A673 (cell line): Measurements from ENCODE around the gene ELL2. TPM values are rescaled to one million over a fixed set of nuclear protein-coding genes. Genes with fewer than 3 reads are reported as not detected.

ENCODE experiments used
- BruUV-seq: library from RNA; stranded (reverse); fragments of 400-500 nt; replicated peaks from 2 replicates; lab custom pipeline; 2021; lab: Mats Ljungman, UMichigan
- CTCF ChIA-PET: fragments of 300-600 bp; sonication (Branson Sonifier 250); formaldehyde crosslinking; loops from one replicate; lab custom pipeline; 2022; ENCODE audit warnings: antibody characterized with exemption; lab: Charles Lee
- POLR2A ChIA-PET: fragments of 300-600 bp; sonication (Branson Sonifier 250); formaldehyde crosslinking; loops from one replicate; lab custom pipeline; 2022; ENCODE audit warnings: antibody characterized with exemption; ENCODE audit not compliant: low non-redundant PET; lab: Charles Lee
- DNase-seq: peaks from one replicate; pipeline ENCODE4 v3.0.0-alpha.2; 2015; ENCODE audit warnings: low spot score
- H3K27ac ChIP-seq: fragments of 200-600 bp; sonication (generic); 2 replicates; pipeline ENCODE4 v1.5.1; 2016; ENCODE audit warnings: mixed run types, low read depth, mild to moderate bottlenecking, mixed read lengths, antibody characterized with exemption, low read length; ENCODE audit not compliant: poor library complexity, severe bottlenecking
- H3K27me3 ChIP-seq: fragments of 200-600 bp; sonication (generic); replicated peaks from 2 replicates; pipeline ENCODE4 v1.6.1; 2017; ENCODE audit warnings: mixed run types, low read depth, mild to moderate bottlenecking, mixed read lengths, antibody characterized with exemption, low read length; ENCODE audit not compliant: insufficient read depth, poor library complexity
- H3K36me3 ChIP-seq: fragments of 200-600 bp; sonication (generic); 2 replicates; pipeline ENCODE4 v1.6.1; 2016; ENCODE audit warnings: mixed run types, mild to moderate bottlenecking, mixed read lengths, antibody characterized with exemption, low read length; ENCODE audit not compliant: insufficient read depth, poor library complexity, severe bottlenecking
- H3K4me1 ChIP-seq: fragments of 200-600 bp; sonication (generic); 2 replicates; pipeline ENCODE4 v1.6.1; 2017; ENCODE audit warnings: mixed run types, mild to moderate bottlenecking, mixed read lengths, antibody characterized with exemption, low read length; ENCODE audit not compliant: insufficient read depth, poor library complexity, severe bottlenecking
- H3K4me3 ChIP-seq: fragments of 200-600 bp; sonication (generic); 2 replicates; pipeline ENCODE4 v1.5.1; 2016; ENCODE audit warnings: low read depth, mixed run types, mild to moderate bottlenecking, mixed read lengths, low read length; ENCODE audit not compliant: poor library complexity, severe bottlenecking
- H3K9me3 ChIP-seq: fragments of 200-600 bp; sonication (generic); 2 replicates; pipeline ENCODE4 v1.6.1; 2016; ENCODE audit warnings: mixed run types, low read depth, mild to moderate bottlenecking, mixed read lengths, antibody characterized with exemption, low read length; ENCODE audit not compliant: poor library complexity, severe bottlenecking
- CTCF ChIP-seq: fragments of 300-800, 200-600 bp; sonication (generic); conservative IDR thresholded peaks from 2 replicates; pipeline ENCODE4 v1.5.1; 2017; ENCODE audit warnings: low read depth, mild to moderate bottlenecking, antibody characterized with exemption, low read length, moderate library complexity, mixed read lengths
- EZH2 ChIP-seq: fragments of 200-600 bp; sonication (generic); IDR thresholded peaks from 2 replicates; pipeline ENCODE4 v1.6.1; 2017; ENCODE audit warnings: borderline replicate concordance, low read depth, mild to moderate bottlenecking, mixed read lengths, antibody characterized with exemption, low read length; ENCODE audit not compliant: poor library complexity, severe bottlenecking
- intact Hi-C: fragments of 100-400 bp; cut with micrococcal nuclease; formaldehyde crosslinking; loops from one replicate; pipeline ENCODE4 v1.10.0; 2022; ENCODE audit not compliant: unreplicated experiment
- total RNA-seq: library from RNA; stranded (reverse); gene quantifications from 2 replicates; pipeline ENCODE4 v1.2.3, GENCODE V29; 2021

Gene ELL2
- total RNA-seq, 1 experiment from 2014 or later: 12.0 TPM

GRCh38 chr5:95912029-95912428, 49.6 kb downstream of the ELL2 start:
- H3K4me1 ChIP-seq: no peaks in the 10 kb centered on the region
- no peaks in the 10 kb centered on the region for H3K9me3 ChIP-seq
- no peak overlapping the region for H3K27ac ChIP-seq
- ChIA-PET CTCF (no interaction called here), POLR2A (interaction anchor here (0.6 kb wide), 1 partner anchor 35 kb away, joined by 5 read pairs; no protein-coding TSS in a partner anchor)
- no TSS peak for BruUV-seq
- no peaks in the 10 kb centered on the region for H3K27me3 ChIP-seq
- no peak for DNase-seq
- intact Hi-C loops: no loop called here
- H3K4me3 ChIP-seq: no peak overlapping the region
- H3K36me3 ChIP-seq: no peaks in the 10 kb centered on the region
- TF ChIP-seq CTCF (no peak), EZH2 (no peak)

- ChIA-PET POLR2A (no interaction called here), CTCF (no interaction called here)
- Histone ChIP-seq H3K4me3 (no peak overlapping the region), H3K27ac (no peak overlapping the region), H3K36me3 (no peaks in the 10 kb centered on the region), H3K9me3 (no peaks in the 10 kb centered on the region), H3K27me3 (no peaks in the 10 kb centered on the region), H3K4me1 (no peaks in the 10 kb centered on the region)
- DNase-seq: no peak
- intact Hi-C loops: no loop called here
- no peak for TF ChIP-seq EZH2
- no peak for TF ChIP-seq CTCF
- BruUV-seq: no TSS peak
Observed at GRCh38 chr5:95910521-95910920, 51.1 kb downstream of the ELL2 start.

GRCh38 chr5:95909738-95910137, 51.9 kb downstream of the ELL2 start:
- no peak for DNase-seq
- Histone ChIP-seq H3K9me3 (no peaks in the 10 kb centered on the region), H3K27ac (no peak overlapping the region), H3K4me1 (no peaks in the 10 kb centered on the region), H3K4me3 (no peak overlapping the region), H3K27me3 (no peaks in the 10 kb centered on the region), H3K36me3 (no peaks in the 10 kb centered on the region)
- CTCF ChIA-PET: no interaction called here
- intact Hi-C loops: no loop called here
- no TSS peak for BruUV-seq
- TF ChIP-seq EZH2 (no peak), CTCF (no peak)
- POLR2A ChIA-PET: no interaction called here
